Measurements from ENCODE around the gene PNPLA6.

Gene PNPLA6

DNA sequence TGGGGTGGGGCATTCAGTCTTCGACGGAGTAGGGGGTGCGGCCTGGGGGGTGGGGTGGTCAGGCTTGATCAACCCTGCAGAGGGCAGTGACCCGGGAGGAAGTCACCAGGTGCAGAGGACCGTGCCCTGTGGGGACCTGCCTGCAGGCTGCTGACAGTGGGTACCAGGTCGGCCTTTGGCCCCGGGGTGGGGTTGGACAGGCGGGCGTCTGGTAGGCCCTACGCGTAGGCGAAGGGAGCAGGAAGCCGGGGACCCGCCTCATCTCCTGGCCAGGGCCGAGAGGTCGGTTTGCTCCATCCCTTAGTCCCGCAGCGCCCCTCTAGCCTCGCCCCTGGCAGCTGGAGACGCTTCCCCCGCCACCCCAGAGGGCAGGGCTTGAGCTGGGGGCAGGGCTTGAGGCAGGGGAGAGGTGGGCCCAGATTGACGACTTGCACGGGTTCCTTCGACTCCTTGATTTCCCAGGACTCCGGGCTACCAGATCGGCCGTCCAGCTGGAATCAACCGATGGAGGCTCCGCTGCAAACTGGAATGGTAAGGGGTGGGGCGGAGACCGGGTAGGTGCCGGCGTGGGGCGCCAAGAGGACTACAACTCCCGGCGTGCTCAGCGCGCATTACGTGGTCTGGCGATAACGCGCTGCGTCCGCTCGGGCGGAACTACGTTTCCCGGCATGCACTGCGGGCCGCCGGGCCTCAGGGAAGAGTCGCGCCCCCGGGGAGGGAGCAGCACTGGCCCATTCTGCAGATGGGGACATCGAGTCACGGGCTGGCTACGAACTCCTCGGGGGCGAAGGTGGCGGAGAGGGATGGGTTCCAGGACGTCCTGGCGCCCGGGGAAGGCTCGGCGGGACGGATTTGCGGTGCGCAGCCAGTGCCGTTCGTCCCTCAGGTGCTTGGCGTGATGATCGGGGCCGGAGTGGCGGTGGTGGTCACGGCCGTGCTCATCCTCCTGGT, at the start of gene PNPLA6:
Gene PNPLA6 (plus strand): TSS at position 671 of the 951 bp plus-strand sequence. CDS start 72 bp downstream, at position 743.
- peak; percentile 88 for DNase-seq (ENCODE audit: low spot score)

DNA sequence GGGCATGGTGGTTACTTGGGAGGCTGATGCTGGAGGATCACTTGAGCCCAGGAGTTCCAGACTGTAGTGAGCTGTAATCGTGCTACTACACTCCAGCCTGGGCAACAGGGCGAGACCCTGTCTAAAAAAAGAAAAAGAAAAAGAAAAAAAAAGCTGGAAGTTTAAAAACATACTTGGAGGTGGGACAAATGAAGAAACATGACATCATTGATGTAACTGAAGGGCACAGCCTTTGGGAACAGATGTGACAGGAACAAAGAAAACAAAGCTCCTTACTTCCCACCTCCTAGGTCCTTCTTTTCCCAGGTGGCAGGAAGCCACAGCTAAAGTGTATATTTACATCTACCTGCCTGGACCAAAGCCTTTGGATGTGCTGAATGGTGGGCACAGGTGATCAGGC, 48.6 kb upstream of the PNPLA6 start:
- no peak for DNase-seq (ENCODE audit: low spot score)

DNA sequence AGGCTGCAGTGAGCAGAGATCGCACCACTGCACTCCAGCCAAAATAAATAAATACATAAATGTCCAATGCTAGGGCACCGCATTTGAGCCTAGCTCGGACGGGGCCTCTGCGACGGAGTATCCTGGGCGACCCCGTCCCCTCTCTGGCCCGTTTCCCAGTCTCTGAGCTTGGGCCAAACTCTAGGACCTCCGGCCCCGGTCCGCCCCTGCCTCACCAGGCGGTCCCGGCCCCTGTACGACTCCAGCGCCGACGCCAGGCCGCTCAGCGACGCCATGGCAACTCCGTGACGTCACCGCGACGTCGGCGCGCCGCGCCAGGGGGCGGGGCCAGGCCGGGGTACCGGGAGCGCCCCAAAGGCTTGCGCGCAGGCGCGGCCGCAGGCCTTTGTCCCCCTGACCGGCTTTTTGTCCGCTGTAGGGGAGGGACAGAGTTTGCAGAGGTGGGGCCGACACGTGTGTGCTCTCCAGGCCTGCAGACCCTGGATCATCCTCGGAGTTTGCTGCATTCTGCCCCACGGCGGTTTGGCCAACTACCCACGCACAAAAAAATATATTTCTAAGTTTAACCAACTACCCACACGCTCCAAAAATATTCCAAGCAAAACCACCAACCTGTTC, 46.7 kb upstream of the PNPLA6 start, which contains the start of gene PEX11G:
Gene PEX11G (minus strand): TSS at position 300 of the 618 bp plus-strand sequence. CDS start 25 bp downstream, at position 275.
- peak; percentile 88 for DNase-seq (ENCODE audit: low spot score)

DNA sequence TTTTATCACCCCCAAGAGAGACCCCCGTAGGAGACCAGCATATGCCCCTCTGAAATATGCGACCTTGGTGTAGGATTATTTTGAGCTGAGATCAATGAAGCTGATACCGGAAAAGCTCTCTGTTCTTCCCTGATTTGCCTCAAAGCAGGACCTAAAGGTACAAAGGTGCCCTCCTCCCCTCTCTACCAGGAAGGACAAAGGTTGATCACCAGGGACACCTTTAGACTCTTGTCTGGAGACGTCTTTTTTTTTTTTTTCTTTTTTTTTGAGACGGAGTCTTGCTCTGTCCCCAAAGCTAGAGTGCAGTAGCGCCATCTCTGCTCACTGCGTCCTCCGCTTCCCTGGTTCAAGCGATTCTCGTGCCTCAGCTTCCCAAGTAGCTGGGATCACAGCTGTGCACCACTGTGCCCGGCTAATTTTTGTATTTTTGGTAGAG, 45.9 kb upstream of the PNPLA6 start:
- no peak for DNase-seq (ENCODE audit: low spot score)

DNA sequence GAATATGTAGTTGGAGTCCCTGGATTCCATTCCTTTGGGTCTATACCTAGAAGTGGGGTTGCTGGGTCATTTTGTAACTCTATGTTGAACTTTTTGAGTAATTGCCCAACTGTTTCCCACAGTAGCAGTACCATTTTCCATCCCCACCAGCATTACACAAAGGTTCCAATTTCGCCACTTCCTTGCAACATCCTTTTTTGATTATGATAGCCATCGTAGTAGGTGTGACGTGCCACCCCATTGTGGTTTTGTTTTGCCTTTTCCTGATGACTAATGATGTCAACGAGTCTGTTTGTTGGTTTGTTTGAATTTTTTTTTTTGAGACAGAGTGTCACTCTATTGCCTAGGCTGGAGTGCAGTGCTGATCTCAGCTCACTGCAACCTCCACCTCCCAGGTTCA, 43.4 kb upstream of the PNPLA6 start:
- peak; percentile 20 for DNase-seq (ENCODE audit: low spot score)

DNA sequence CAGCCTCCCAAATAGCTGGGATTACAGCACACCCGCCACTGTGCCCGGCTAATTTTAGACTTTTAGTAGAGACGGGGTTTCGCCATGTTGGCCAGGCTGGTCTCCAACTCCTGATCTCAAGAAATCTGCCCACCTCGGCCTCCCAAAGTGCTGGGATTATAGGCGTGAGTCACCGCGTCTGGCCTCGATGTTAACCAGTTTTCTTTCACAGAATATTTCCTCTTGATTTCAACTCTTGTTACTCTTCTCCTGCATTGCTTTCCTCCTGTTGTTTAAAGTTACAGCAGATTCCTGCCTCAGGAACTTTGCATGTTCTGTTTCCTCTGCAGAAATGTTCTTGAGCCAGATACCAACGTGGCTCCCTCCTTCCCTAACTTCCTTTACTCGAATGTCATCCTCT, 43.0 kb upstream of the PNPLA6 start:
- no peak for DNase-seq (ENCODE audit: low spot score)

DNA sequence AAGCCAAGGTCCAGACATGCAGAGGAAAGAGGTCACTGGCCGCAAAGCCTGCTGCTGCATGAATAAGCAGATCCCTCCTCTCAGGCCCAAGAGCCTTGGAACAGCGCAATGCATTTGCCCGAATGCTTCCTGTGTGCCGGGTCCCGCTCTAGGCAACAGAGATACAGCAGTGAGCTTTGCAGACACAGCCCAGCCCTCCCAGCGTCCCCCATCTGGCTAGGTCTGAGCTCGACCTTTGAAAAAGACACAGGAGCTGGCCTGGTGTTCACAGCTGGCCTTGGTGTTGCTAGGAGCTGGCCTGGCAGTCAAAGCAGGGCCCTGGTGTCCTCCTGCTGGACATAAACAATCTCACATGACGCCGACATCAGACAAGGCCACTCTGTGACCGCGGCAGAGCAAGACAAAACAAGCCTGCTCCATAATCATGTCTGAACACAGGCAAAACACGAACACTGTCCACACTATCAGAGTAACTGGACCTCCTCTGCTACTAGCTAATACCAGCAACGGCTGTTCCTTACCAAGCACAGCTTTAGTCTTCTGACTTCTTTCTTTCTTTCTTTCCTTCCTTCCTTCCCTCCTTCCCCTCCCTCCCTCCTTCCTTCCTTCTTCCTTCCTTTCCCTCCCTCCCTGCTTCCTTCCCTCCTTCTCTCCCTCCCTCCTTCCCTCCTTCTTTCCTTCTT, 41.0 kb upstream of the PNPLA6 start:
- no peak for DNase-seq (ENCODE audit: low spot score)

DNA sequence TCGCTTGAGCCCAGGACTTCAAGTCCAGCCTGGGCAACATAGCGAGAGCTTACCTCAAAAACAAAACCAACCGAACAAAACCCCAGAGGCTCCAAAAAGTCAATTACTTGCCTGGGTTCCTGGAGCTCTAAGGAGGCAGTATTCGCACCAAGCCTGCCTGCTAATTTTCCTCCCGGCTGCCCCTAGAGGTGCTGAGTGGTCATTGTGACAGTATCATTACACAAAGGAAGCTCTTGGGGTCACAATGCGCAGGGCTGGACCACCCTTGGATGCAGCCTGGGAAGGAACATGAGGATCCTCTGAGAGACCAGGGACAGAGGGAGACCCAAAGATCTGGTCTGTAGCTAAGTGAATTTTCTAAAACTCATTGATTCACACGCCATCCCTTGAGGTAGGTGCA, 38.2 kb upstream of the PNPLA6 start:
- DNase-seq (ENCODE audit: low spot score), result no peak

DNA sequence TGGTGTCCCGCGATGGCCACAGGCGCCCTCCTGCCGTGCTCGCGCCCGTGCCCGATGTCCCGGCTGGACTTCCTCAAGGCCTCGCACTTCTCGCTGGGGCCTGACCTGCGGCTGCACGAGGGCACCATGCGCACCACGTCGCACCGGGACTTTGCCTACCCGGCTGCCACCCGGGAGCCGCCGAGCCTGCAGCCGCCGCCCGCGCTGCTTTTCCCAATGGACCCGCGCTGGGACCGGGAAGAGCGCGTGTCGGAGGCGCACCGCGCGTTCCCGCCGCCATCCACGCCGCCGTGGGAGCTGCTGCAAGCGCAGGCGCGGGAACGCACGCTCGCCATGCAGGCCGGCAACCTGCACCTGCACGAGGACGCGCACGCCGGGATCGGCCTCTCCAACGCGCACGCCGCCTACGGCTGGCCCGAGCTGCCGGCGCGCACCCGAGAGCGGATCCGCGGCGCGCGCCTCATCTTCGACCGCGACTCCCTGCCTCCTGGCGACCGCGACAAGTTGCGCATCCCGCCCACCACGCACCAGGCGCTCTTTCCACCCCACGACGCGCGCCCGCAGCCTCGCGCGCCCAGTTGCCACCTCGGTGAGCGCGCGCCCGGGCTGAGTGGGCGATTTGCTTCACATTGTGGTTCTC, 34.6 kb upstream of the PNPLA6 start:
- no peak for DNase-seq (ENCODE audit: low spot score)

DNA sequence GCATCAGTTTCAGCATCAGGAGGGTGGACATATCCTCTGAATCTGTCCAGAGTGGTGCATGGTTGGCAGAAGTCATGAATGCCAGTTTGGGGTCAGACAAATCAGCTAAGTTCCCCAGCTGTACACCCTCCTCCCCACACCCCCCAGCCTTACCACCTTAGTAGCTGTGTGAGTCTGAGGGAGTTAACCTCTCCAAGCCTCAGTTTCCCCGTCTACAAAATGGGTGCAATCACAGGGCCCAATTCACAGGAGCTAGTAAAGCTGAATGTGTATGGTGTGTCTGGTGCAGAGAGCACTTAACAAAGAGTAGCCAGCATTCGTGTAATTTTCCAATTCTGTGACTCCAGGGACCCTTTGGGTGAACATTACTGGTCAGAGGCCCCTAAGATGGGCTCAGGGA, 33.0 kb upstream of the PNPLA6 start:
- no peak for DNase-seq (ENCODE audit: low spot score)

DNA sequence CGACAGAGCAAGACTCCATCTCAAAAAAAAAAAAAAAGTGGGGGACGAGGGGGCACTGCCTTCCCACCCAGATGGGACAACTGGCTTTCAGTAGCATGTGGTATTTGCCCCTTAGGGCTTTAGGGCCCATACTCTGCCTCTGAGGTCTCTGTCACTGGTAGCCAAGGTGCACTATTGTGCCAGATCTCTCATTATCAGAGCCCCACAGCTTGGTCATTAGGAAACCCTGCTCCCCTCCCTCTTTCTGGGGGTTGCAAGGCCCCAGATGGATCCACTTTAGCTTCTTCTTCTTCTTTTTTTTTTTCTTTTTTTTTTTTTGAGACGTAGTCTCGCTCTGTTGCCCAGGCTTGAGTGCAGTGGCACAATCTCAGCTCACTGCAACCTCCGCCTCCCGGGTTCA, 30.8 kb upstream of the PNPLA6 start:
- no peak for DNase-seq (ENCODE audit: low spot score)

DNA sequence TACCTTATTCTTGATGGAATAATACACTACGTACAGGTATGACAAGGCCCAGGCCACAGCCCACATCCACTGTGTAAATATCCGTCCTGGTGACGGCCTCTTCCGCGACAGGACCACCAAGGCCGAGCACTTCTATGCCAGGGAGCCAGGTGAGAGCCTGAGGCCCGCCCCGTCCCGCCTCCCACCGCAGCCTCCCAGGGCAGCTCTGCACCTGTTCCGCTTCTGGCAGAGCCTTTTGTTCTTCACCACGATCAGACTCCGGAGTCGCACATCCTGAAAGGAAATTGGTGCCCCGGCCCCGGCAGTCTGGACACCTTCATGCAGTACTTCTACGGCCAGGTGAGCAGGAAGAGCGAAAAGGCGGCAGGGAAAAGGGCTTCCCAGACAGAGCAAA, 30.2 kb upstream of the PNPLA6 start:
- no peak for DNase-seq (ENCODE audit: low spot score)

DNA sequence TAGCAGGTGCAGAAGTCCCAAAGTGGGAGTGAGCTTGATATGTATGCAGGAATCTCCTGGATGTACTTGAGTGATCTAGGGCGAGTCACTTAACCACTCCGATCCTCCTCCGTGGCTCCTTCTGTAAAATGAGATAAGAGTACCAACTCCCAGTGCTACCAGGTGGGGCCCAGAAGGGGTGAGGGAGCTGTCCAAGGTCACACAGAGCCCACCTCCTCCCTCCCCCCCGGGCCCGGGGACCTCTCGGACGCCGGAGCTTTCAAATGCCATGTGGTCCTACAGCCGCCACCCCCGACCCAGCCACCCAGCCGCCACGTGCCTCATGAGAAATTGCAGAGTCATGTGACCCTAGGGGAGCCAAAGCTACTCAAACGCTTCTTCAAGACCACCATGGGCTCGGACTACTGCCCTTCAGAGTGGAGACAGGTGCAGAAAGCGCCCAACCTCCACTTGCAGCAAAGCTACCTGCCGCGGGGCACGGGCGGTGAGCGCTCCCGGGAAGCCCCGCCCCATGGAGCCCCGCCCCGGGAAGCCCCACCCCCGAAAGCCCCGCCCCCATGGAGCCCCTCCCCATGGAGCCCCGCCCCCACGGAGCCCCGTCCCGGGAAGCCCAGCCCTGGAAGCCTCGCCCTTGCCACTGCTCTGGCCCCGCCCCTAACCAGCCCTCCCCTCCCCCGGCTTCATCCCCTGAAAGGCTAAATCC, 29.7 kb upstream of the PNPLA6 start:
- no peak for DNase-seq (ENCODE audit: low spot score)

DNA sequence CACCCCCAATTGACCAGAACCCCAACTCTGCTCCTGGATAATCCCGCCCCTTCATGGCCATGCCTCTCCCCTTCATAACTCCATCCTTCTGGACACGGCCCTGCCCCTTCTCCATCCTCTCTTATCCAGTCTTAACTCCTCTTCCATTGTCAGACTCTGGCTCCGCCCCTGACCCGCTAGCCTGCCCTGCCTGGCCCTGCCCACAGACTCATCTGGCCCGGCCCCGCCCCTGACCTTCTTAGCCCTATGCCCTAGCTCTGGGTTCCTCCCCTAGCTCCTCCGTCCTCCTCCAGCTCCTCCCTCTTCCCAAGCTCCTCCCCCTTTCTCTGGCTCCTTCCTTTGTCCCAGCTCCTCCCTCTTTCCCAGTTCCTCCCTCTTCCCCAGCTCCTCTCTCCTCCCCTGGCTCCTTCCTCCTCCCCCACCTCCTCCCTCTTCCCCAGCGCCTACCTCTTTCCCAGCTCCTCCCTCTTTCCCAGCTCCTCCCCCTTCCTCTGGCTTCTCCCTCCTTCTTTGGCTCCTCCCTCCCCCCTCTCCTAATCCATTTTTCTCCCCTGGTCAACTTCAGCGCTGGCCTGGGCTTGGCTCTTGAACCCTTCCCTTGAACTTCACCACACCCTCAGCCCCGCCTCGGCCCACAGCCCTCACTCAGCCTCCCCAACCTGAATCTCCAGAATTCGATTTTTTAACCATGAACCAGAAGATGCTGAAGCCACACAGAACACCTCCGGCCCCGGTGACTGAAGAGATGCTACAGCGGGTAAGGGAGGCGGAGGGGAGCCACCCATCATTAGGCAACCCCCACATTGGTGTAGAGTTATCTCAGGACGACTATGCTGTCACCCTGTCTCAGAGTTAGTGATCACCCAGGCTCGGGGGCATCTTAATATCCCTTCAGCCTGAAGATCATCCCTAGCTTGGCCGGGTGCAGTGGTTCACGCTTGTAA, 28.9 kb upstream of the PNPLA6 start:
- no peak for DNase-seq (ENCODE audit: low spot score)

DNA sequence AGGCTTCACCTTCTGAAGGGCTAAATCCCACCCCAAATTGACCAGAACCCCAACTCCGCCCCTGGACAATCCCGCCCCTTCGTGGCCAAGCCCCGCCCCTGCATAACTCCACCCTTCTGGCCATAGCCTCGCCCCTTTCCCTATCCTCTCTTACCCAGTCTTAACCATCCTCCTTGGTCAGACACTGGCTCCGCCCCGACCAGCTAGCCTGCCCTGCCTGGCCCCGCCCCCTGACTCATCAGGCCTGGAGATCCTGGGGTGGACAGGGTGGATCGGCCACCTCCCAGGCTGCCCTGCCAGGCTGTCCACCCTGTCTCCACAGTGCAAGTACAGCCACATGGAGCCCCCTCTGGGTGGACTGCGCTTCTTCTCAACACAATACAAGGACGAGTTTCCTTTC, 27.6 kb upstream of the PNPLA6 start:
- no peak for DNase-seq (ENCODE audit: low spot score)

DNA sequence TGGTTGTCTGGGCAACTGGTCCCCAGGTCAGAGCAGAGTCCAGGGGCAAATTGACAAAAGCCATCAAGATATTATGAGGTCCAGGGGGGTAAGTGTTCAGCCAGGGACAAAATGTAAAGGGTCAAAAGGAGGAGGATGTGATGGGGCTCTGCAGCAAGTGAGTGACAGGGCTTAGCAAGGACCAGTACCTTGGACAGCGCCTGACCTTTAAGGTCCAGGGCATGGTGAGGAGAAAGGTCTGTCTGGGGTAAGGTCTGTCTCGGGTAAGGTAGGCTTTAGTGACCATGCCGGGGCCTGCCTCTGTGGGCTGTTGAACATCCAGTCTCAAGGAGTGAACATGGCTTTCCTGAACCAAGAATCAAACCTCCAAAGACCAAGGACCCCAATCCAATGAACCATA, 25.9 kb upstream of the PNPLA6 start:
- no peak for DNase-seq (ENCODE audit: low spot score)

DNA sequence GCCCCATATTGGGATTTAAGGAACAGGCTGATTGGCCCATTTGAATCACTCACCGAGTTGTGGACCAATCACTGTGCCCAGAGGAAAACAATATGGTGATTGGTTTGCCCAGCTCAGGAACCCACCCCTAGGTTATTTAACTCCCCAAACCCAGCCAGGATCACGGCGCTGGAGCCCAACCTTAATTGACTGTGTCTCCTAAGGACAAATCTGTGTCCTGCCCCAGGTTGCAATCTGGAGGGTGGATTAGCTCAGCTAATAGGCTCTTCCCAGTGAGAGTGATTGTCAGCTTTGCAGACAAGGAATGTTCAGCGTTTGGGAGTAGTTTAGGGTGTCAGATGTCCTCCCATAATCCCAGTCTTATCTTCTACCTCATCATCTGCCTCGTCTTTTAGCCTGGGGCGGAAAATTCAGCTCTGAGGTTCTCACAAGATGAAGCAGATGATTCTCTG, 23.1 kb upstream of the PNPLA6 start:
- no peak for DNase-seq (ENCODE audit: low spot score)

DNA sequence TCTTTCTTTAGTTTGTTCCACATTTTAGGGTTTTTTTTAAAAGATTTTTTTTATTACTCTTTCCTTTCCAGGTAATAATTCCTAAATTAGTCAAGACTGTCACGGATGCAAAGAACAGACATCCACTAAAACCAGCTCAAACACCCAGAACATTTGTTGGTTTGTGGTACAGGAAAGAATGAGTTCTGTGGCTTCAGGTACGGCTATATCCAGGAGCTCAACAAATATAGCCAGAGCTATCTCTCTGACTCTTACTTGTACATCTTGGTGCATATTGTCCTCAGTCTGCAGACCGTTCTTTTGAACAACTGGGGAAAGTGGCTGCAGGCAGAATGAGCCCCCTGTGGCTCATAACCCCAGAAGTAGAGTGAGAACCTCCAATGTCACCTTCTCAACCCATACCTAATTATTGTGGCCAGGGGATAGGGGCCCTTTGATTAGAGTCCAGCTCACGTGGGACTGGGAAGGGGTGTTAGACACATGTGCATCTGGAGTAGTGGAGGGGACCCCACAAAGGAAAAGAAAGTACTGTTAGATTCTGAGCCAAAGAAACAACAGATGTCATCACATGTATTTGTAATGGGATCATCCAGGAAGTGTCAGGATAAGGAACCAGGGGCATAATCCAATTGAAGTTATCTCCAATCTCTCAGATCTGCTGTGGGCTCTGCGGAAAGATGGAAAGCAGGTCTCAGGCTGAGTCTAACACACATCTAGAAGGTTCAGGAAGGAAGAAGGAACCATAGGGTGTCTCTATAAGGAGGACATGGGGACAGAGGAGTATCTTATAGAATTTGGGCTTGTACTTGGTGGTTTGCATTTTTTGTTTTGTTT, 21.5 kb upstream of the PNPLA6 start:
- no peak for DNase-seq (ENCODE audit: low spot score)

DNA sequence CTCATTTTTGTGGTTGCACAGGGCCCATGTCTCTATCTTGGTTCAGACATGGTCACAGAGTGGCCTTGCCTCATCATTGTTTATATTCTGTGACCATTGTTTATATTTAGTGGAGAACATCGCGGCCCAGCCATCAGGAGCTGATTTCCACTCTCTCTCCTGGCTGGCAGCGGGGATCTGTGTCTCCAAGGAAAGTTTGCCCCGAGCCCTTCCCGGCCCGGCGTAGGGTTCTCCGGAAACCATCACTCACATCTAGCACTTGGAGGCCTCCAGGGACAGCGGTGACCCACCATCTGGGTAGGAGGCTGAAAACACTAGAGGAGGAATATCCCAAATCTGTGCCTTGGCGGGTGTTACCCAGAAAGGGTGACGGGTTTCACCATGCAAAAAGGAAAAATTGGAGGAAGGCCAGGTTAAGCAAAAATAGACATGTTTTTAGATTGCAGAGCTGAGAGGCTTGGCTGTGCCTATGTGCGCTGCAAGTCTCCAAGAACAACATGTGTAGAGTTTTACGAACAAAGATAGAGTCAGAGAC, 20.3 kb upstream of the PNPLA6 start:
- no peak for DNase-seq (ENCODE audit: low spot score)

All from CD4-positive, alpha-beta T cell treated with Interleukin-15 for 4 hours (primary cell).